HG02870 (cell line): ENCODE data around the gene NANP.
"Not testable (repeated sequence)": the region's sequence is repeated elsewhere in the genome, so short reads cannot be mapped to it uniquely, and the experiment has no call there.

Source experiments
- ATAC-seq: cut with Tn5 transposase; IDR thresholded peaks from one replicate; pipeline ENCODE4 v1.9.1; 2021; ENCODE audit warnings: mild to moderate bottlenecking, moderate library complexity; ENCODE audit not compliant: unreplicated experiment

NANP gene, protein sequence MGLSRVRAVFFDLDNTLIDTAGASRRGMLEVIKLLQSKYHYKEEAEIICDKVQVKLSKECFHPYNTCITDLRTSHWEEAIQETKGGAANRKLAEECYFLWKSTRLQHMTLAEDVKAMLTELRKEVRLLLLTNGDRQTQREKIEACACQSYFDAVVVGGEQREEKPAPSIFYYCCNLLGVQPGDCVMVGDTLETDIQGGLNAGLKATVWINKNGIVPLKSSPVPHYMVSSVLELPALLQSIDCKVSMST

DNA sequence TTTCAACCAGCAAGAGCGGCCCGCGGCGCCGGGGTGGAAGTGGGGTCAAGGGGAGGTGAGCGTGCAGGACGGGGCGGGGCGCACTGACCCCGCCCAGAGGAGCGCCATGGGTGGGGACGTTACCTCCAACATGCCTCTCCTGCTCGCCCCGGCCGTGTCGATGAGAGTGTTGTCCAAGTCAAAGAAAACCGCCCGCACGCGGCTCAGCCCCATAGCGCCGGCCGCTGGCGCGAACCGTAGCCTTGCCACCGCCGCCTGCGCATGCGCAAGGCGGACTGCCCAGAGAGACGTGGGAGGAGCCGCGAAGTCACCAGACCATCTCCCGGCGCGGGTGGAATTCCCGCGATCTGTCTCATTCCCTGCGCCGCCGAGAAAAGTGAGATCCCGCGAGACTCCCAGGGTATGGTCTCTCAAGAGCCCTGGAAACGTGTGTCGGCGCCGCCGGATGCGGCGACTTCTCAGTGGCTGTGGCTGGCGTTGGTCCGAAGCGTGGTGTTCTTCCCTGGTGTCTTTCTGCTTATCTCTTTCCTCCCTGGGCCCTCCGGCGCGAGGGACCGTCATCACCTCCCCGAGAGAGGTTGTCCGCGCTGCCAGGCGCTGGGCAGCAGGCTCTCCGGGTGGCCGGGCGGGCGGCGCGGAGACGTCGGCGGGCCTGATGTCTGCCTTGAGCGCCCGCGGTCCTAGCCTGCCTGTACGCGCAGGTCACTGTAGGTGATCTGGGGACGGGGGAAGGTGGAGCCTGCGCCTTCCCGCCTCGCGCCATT, at the start of gene NANP:
Gene NANP (minus strand): TSS at position 279 of the 764 bp plus-strand sequence. CDS start 66 bp downstream, at position 213.
- ATAC-seq, result peak; percentile 77

DNA sequence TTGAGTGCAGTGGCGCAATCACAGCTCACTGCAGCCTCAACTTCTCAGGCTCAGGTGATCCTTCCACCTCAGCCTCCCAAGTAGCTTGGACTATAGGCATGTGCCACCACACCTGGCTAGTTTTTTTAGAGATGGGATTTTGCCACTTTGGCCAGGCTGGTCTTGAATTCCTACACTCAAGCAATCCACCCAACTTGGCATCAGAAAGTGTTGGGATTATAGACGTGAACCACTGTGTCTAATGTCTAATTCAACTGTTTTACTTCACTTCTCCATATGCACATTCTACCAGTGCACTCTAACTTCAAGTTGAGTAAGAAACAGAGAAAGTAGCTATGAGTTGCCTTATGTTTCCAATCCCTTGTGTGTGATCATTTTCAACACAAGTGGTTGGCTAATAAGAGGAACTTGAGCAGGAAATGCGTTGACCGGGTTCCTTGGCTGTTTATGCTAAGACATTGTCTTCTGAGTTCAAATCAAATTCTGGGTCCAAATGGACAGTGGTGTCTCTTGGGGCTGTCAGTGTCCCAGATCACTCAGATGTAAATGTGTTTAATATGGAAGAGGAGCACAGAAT, 48.9 kb upstream of the NANP start:
- no peak for ATAC-seq

DNA sequence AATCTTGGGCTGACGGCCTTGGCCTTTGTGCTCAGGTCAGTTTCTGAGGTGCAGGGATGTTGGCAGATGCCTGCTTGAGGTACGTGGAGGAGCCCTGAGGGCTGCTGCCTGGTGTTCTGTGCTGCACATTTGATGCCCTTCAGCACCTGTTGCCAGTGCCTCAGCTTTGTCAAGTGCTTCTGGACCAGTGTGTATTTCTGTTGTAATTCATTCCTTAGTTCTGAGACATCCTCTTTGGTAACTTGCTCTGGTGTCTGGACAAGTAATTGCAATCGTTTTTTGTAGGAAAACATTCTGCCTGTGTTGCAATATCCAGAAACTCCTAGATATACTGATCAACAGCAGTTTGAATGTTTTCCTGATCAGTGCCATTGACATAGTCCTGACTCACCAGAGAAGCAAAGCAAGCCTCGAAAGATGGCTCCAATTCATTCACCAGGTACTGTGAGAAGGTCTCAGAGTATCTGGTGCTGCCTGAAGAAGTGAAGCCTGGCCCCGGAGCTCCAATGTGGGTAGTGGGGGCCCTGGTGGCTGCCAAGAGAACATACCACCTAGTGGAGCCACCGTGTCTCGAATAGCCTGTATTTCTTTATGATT, 46.1 kb upstream of the NANP start:
- no peak for ATAC-seq

DNA sequence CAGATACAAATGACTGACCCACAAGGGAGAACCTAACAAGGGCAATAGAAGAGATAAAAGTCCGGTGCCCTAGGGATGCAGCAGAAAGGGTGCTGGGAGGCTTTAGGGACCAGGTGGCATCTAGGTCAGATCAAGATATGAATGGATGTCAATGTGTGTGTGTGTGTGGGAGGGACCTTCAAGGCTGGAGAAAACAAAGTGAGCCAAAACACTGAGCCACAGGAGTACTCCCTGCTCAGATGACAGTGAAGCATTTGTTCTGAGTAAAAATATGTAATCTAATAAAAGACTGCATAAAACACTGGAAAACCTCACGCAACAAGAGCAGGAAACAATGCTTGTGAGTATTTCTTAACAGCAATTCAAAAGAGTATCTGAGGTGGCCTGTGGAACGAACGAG, 44.6 kb upstream of the NANP start:
- ATAC-seq, result no peak

DNA sequence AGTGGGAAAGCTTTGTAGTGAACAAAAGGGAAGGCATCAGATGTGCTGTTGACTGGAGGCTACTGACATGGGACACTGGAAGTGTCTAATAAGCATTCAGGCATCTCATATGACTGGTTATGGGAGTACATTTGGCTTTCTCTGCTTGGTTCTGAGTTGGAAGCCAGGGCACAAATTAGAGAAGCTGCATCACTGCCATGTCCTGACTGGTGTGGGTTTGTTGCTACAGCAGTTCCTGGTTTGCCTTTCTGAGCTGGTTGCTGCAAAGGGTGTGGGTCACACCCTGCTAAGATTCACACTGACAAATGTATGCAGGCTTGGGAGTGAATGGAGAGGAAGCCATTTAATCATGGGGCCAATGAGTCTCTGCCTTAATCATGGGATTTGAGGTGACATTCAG, 36.2 kb upstream of the NANP start:
- no peak for ATAC-seq

DNA sequence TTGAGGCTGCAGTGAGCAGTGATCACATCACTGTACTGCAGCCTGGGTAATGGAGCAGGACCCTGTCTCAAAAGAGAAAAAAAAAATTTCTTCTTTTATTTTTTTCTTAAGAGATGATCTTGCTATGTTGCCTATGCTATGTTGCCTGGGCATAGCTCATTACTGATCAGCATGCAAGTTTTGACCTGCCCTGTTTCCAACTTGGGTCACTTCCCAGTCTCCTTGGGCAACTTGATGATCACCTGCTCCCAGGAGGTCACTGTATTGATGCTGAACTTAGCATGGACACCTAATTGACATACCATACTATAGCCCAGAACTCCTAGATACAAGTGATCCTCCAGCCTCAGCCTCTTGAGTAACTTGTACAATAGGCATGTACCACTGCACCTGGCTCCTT, 30.7 kb upstream of the NANP start:
- no peak for ATAC-seq

DNA sequence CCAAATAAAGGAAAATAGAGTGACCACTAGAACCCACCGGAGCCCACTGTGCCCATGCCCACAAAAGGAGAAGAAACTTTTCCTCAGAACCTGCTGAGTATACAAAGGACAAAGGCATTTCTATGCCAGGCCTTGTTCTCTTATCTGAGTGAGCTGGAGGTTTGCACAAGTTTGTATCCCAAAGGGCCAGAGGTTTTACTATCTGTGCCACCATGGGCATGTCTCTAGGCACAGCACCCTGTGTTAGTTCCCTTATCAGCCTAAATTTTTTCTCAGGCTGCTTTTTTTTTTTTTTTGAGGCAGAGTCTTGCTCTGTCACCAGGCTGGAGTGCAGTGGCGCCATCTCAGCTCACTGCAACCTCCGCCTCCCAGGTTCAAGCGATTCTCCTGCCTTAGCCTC, 29.1 kb upstream of the NANP start:
- ATAC-seq, result not testable (repeated sequence)

DNA sequence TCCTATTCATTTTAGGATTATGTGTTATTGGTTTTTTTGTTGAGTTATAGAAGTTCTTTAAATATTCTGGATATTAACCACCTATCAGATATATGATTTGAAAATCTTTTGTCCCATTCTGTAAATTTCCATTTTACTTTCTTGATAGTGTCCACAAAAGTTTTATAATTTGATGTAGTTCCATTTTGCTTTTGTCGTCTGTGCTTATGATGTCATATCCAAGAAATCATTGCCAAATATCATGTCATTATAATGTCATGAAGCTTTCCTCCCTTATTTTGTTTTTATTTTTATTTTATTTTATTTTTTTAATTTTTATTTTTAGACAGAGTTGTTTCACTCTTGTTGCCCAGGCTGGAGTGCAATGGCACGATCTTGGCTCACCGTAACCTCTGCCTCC, 21.0 kb upstream of the NANP start:
- no peak for ATAC-seq

DNA sequence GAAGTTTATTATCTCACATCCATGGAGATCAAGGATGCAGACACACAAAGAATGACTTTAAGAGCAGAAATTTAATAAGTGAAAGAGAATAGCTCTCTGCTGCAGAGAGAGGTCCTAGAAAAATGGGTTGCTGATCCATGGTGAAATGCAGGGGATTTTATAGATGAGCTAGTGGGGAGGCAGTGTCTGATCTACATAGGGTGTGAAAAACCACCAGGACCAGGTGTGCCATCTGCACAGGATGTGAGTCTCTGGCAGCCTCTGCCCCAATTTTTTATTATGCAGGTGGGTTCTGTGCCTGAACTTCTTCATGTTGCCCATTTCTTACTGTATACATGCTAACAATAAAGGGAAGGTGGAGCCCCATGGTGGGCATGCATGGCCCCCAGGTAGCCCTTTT, 19.9 kb upstream of the NANP start:
- no peak for ATAC-seq

DNA sequence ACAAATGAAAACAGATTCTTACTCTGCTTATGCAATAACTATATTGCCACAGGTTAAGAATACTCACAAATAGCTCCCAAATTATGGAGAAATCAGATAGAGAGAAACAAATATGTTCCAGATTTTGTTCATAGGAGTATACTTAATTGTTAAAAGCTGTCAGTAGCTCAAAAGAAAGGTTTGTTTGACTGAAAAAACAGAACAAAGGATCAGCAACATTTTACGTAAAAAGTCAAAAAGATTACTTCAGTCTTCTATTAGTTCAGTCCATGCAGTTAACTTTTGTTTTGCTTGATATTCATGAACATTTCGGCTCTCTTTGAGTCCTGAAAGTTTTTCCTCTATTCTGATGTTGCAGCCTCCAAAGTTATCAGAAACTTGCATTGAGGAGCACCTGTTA, 13.4 kb upstream of the NANP start:
- ATAC-seq, result no peak

DNA sequence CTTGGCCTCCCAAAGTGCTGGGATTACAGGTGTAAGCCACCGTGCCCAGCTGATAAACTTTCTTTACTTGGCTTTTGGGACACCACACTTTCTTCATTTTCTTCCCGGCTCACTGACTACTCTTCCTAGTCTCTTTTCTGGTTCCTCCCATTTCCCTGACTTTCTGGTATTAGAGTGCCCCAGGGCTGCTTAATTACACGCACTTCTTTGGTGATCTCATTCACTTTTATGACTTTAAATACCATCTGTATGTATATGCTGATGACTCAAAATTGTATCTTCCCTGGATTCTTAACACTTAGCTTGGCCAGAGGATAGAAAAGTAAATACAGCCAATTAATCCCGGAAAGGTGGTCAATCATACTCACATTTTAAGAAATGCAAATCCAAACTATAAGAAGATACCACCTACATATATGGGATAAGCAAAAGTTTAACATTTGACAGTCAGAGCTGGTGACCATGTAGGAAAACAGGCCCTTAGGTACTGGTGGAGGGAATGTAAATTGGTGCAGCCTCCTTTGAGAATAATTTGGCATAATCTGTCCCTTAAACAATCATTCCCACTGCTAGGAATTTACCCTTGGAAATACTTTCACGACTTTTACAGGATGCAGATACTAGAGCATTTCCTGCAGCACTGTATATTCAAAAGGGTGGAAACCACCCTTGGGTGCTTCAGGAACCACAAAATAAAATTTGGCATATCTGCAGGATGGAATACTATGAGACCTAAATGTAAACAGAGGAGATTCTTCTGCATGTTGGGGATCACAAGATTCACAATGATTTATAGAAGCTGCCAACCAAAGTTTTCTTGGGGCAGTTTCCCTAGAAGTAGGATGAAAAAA, 9.4 kb upstream of the NANP start:
- no peak for ATAC-seq

DNA sequence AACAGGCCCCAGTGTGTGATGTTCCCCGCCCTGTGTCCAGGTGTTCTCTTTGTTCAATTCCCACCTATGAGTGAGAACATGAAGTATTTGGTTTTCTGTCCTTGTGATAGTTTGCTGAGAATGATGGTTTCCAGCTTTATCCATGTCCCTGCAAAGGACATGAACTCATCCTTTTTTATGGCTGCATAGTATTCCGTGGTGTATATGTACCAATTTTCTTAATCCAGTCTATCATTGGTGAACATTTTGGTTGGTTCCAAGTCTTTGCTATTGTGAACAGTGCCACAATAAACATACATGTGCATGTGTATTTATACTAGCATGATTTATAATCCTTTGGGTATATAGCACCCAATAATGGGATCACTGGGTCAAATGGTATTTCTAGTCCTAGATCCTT, 6.8 kb upstream of the NANP start:
- ATAC-seq, result not testable (repeated sequence)

DNA sequence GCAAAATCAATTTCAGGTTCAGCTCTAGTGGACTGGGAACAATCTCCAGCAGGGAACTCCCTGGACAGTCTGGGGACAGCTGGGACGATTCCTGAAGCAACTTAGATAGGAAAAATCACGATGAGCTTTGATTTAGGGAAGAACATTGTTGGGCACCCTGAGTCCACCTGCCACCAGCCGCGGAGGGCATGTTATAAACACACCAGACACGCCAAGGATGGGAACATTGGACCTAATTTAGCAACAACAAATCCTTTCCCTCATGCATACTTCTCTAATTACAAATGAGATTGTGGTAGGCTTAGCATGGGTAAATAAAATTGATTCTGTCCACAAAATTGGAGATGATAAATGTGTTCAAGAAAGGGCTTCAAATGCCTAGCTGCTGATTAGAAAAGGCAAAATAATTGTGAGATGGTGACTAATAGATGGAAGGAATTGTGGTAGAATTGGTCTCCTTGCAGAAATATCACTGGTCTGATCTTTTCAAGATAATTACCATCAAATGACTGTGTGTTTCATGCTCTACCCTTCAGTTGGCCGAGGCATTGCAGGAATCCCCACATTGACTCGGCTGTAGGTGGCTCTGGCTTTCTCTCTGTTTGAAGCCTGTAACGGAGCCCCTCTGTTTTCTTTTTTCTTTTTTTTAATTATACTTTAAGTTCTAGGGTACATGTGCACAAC, 6.1 kb upstream of the NANP start:
- ATAC-seq, result no peak

DNA sequence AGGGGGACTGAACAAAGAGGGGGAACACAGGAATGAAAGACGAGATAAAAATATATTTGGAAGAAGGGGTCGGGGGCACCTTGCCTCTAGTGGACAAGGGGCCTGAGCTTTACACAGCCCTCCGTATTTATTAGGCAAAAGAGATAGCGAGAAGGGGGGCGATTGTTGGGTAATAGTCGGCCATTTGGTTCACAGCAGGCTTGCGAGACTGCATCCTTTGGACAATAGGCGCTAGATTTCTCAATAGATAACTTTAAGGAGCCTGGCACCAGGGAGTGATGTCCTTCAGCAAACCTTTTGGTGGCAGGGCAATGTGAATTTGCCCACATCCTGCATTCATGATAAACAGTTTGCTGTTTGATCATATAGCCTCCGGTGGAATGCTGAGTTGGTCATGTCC, 3.0 kb upstream of the NANP start:
- no peak for ATAC-seq

DNA sequence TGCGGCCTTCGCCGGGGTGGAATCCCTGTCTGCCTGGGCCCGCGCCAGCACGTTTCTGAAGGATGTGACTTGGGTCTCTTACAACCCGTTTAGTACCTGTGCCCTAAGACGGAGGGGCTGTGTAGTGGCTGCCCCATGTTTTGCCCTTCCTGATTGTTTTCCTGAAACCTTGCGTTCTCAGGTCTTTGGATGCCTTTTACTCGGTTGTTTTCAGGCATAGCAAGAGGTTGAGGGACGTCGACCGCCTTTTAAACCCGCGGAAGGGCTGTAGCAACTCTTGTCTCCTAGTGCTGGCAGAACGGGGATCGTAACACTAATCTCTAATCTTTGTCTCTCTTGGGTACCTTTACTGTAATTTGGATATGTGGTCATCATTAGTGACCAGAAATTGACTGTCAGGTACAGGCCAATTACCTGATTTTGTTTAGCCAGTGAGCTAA, 706 bp upstream of the NANP start:
- no peak for ATAC-seq

DNA sequence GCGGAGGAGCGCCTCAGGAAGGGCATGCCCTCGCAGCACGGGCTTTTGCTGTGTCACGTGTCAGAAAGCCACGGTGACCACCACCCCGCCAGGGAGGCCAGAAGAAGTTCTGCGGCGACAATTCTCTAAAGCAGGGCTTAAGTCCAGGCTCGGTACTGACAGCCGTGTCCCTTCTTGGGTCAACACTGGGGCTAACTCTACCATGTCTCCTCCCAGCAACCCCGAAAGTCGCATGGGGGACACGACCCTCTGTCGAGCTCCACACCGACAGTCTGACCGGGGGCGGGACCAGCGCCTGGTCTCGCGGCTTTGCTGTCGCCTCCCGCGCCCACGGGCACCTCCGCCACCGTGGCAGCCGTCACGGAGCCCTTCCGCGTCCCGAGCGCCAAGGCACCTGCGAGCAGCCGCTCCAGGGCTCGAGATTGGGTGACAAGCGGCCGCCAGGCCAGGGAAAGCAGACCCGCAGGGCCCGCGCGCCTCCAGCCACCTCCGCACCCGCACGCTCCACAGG, 534 bp downstream of the NANP start:
- ATAC-seq, result peak; percentile 14

DNA sequence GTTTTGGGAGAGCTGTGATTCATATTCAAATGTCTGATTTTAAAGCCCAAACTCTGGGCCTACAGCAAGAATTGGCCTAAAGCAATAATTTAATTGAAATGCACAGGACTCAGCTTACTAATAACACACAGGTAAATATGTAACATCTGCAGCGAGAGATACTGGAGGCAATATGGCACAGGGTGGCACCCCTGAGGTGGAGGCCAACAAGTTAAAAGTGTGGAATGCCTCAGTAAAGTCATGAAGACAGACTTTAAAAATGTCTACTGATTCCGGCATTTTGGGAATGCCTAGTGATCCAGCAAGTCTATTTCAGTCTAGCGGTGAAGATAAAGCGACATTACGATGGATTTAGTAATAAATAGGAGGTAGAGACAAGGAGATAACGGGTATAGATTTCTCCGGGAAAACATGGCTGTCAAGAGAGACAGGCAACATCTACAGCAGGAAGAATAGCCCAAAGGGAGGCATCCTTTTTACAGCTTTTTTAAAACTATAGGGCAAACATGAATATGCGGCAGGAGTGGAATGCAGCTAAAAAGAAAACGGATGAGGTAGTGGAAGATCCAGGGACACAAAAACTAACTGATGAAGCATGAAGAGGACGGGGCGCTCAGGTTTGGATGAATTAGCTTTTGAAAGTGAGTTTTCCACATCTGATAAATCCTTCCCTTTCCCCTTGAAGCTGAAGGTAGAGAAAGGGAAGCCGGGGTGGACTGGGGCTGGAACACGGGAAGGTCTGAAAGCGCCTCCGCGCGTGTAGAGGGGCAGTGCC, 1.2 kb downstream of the NANP start:
- ATAC-seq, result no peak

DNA sequence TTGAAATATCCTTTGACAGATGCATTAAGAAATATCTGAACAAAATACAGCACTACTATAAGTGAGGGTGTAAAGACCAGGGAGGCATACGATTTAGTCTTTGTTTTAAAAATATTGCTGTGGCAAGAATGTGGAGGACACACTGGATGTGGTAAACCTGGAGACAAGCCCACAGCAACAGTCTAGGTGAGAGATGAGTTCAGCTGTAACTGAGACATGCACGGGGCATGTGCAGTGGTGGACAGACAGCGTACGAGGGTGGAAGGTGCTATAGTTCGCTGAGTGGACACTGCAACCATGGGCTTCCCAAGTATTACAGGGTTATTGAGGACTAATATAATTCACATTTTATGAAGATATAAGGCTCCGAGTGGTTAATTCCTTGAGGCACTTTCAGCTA, 1.8 kb downstream of the NANP start:
- ATAC-seq, result no peak

DNA sequence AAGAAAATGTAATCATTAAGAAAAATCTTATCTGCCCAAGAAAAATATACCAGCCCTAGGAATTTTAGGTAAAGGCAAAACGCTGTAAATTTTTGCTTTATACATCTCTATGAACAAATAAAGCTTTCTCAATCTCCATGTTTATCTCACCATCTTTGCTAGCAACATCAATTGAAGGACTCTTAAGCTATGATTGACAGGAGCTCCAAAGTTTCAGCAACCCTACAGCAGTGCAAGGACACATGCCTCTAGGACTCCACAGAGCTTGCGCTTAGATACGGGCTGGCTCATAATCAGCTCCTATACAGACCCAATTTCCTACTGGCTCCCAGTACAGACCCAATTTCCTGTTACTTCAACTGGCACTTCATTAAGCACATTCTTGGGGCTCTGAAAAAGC, 4.3 kb downstream of the NANP start:
- ATAC-seq, result no peak
